Endothelial cell of umbilical vein (primary cell): Measurements from ENCODE around the gene FAM50B.

Experiments used
- POLR2A ChIP-seq: IDR thresholded peaks from 2 replicates; pipeline ENCODE4 v1.6.1; 2012; ENCODE audit warnings: low read depth, mild to moderate bottlenecking, control low read depth, low read length
- TF ChIP-seq, protein P1 (sequence below), 2 donors: IDR thresholded peaks; 1 replicate in 1 of 2; 2 replicates in 1 of 2; pipeline ENCODE4 v1.5.1; 2011; ENCODE audit warnings: low read length in 2 of 2, mild to moderate bottlenecking in 2 of 2, moderate library complexity in 2 of 2, control low read depth in 1 of 2, inconsistent platforms in 1 of 2, low read depth in 1 of 2; ENCODE audit not compliant: insufficient read depth in 1 of 2; ENCODE audit errors: extremely low read depth in 1 of 2

DNA sequence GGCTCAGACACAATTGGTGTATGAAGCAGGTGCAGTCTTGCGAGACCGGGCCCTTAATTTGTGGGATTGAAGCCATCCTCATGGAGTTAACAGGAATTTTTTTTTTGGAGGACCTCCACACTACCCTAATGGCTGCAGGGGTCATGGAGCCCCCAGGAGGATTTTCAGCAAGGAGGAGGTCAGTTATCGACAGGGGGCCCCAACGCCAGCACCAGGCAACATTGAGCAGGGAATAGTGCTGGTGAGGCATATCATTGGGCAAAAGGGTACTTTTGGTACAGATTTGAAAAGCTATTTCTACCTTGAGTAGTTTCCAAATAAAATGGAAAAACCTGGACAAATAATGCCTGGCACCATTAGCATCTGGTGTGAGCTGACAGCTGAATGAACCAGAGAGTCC, 6.7 kb downstream of the FAM50B start:
- TF ChIP-seq, protein P1, sequence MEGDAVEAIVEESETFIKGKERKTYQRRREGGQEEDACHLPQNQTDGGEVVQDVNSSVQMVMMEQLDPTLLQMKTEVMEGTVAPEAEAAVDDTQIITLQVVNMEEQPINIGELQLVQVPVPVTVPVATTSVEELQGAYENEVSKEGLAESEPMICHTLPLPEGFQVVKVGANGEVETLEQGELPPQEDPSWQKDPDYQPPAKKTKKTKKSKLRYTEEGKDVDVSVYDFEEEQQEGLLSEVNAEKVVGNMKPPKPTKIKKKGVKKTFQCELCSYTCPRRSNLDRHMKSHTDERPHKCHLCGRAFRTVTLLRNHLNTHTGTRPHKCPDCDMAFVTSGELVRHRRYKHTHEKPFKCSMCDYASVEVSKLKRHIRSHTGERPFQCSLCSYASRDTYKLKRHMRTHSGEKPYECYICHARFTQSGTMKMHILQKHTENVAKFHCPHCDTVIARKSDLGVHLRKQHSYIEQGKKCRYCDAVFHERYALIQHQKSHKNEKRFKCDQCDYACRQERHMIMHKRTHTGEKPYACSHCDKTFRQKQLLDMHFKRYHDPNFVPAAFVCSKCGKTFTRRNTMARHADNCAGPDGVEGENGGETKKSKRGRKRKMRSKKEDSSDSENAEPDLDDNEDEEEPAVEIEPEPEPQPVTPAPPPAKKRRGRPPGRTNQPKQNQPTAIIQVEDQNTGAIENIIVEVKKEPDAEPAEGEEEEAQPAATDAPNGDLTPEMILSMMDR (IDR thresholded peaks at IDR 0.05; ENCODE audit: extremely low read depth in 1 of 2, insufficient read depth in 1 of 2, low read depth in 1 of 2, low read length in 2 of 2) = no peak
- no peak for TF ChIP-seq POLR2A
